MCF 10A (cell line): ENCODE results near the gene GAREM2. TPM values are rescaled to one million over a fixed set of nuclear protein-coding genes. Genes with fewer than 3 reads are reported as not detected.

Source experiments
- BruUV-seq: library from RNA; stranded (reverse); fragments of 400-500 nt; replicated peaks from 2 replicates; lab custom pipeline; 2021; lab: Mats Ljungman, UMichigan
- CTCF ChIA-PET: fragments of 300-600 bp; sonication (Branson Sonifier 250); formaldehyde crosslinking; extraction: SDS; loops from one replicate; lab custom pipeline; 2021; ENCODE audit warnings: antibody characterized with exemption, inconsistent platforms; lab: Yijun Ruan, JAX
- POLR2A ChIA-PET: fragments of 300-600, 350-650 bp; sonication (Branson Sonifier 250); formaldehyde crosslinking; extraction: SDS; loops from one replicate; lab custom pipeline; 2020; ENCODE audit warnings: antibody characterized with exemption, inconsistent platforms; lab: Yijun Ruan, JAX
- DNase-seq: peaks from one replicate; pipeline ENCODE4 v3.0.0-alpha.2; 2018; ENCODE audit not compliant: unreplicated experiment
- H3K27ac Mint-ChIP-seq: one replicate; pipeline ENCODE4 v1.8.0; 2022; ENCODE audit warnings: mild to moderate bottlenecking, low read depth, mixed read lengths; ENCODE audit not compliant: unreplicated experiment
- H3K27me3 Mint-ChIP-seq: one replicate; pipeline ENCODE4 v1.8.0; 2022; ENCODE audit warnings: mixed read lengths; ENCODE audit not compliant: insufficient read depth, unreplicated experiment
- H3K36me3 Mint-ChIP-seq: one replicate; pipeline ENCODE4 v1.8.0; 2022; ENCODE audit warnings: mild to moderate bottlenecking, moderate library complexity, mixed read lengths; ENCODE audit not compliant: insufficient read depth, unreplicated experiment
- H3K4me1 Mint-ChIP-seq: one replicate; pipeline ENCODE4 v1.8.0; 2022; ENCODE audit warnings: mixed read lengths; ENCODE audit not compliant: insufficient read depth, unreplicated experiment
- H3K4me3 Mint-ChIP-seq: one replicate; pipeline ENCODE4 v1.8.0; 2022; ENCODE audit warnings: mild to moderate bottlenecking, moderate library complexity, mixed read lengths; ENCODE audit not compliant: unreplicated experiment
- H3K9me3 Mint-ChIP-seq: one replicate; pipeline ENCODE4 v1.8.0; 2022; ENCODE audit warnings: mixed read lengths; ENCODE audit not compliant: unreplicated experiment
- CTCF ChIP-seq: fragments of 200-600 bp; IDR thresholded peaks from one replicate; pipeline ENCODE4 v1.8.0; 2022; ENCODE audit warnings: antibody characterized with exemption, mild to moderate bottlenecking; ENCODE audit not compliant: unreplicated experiment
- intact Hi-C: fragments of 100-400 bp; cut with micrococcal nuclease; formaldehyde crosslinking; loops from 2 replicates; pipeline ENCODE4 v1.14.1; 2022
- total RNA-seq: library from RNA; stranded (reverse); gene quantifications from 2 replicates; pipeline ENCODE4 v1.2.3, GENCODE V29; 2022

The GAREM2 gene
- total RNA-seq, 1 experiment from 2014 or later = 0.23 TPM

- no peaks in the 10 kb centered on the region for H3K4me1 Mint-ChIP-seq
- H3K27me3 Mint-ChIP-seq = no peaks in the 10 kb centered on the region
- no TSS peak for BruUV-seq
- H3K4me3 Mint-ChIP-seq = no peak overlapping the region
- no peaks in the 10 kb centered on the region for H3K9me3 Mint-ChIP-seq
- intact Hi-C loops = no loop called here
- no peak overlapping the region for H3K27ac Mint-ChIP-seq
- DNase-seq = no peak
- TF ChIP-seq CTCF = no peak
- ChIA-PET POLR2A (no interaction called here), CTCF (interaction anchor here (0.6 kb wide), 1 partner anchor 15 kb away, joined by 3 read pairs; no protein-coding TSS in a partner anchor)
- peaks cover 60% of the 10 kb centered on the region for H3K36me3 Mint-ChIP-seq
Observed at GRCh38 chr2:26130763-26131162, 42.1 kb upstream of the GAREM2 start.

- CTCF ChIA-PET = interaction anchor here (0.6 to 0.9 kb wide), 3 partner anchors 10 to 116 kb away, joined by 3 to 4 read pairs (median 3); no protein-coding TSS in a partner anchor
- Mint-ChIP-seq H3K36me3 (peaks cover 78% of the 10 kb centered on the region), H3K9me3 (no peaks in the 10 kb centered on the region), H3K4me1 (no peaks in the 10 kb centered on the region), H3K27ac (no peak overlapping the region), H3K4me3 (no peak overlapping the region), H3K27me3 (no peaks in the 10 kb centered on the region)
- no peak for DNase-seq
- intact Hi-C loops = no loop called here
- POLR2A ChIA-PET = interaction anchor here (1.4 to 1.6 kb wide), 3 partner anchors 11 to 145 kb away, joined by 3 to 5 read pairs (median 4); no protein-coding TSS in a partner anchor
- no peak for TF ChIP-seq CTCF
- BruUV-seq = no TSS peak
Observed at GRCh38 chr2:26136451-26136850, 36.4 kb upstream of the GAREM2 start.

- ChIA-PET POLR2A (interaction anchor here (0.5 to 2.4 kb wide), 4 partner anchors 10 to 150 kb away, joined by 3 to 10 read pairs (median 3); partner anchors contain the start of gene RAB10), CTCF (interaction anchor here (0.6 kb wide), 1 partner anchor 128 kb away, joined by 4 read pairs; no protein-coding TSS in a partner anchor)
- H3K9me3 Mint-ChIP-seq = no peaks in the 10 kb centered on the region
- BruUV-seq = no TSS peak
- no peak overlapping the region for H3K27ac Mint-ChIP-seq
- no peak for DNase-seq
- H3K36me3 Mint-ChIP-seq = peaks cover 60% of the 10 kb centered on the region
- no peaks in the 10 kb centered on the region for H3K27me3 Mint-ChIP-seq
- no peak overlapping the region for H3K4me3 Mint-ChIP-seq
- no peak for TF ChIP-seq CTCF
- H3K4me1 Mint-ChIP-seq = no peaks in the 10 kb centered on the region
- intact Hi-C loops = no loop called here
Observed at GRCh38 chr2:26139269-26140183, 33.4 kb upstream of the GAREM2 start.

GRCh38 chr2:26141145-26141769 is 31.6 kb upstream of the GAREM2 start:
- Mint-ChIP-seq H3K4me3 (no peak overlapping the region), H3K4me1 (peaks cover 6% of the 10 kb centered on the region), H3K9me3 (no peaks in the 10 kb centered on the region), H3K27me3 (no peaks in the 10 kb centered on the region), H3K36me3 (peaks cover 43% of the 10 kb centered on the region), H3K27ac (no peak overlapping the region)
- CTCF ChIA-PET = interaction anchor here (0.6 to 0.7 kb wide), 3 partner anchors 152 to 227 kb away, joined by 3 to 4 read pairs (median 3); no protein-coding TSS in a partner anchor
- BruUV-seq = no TSS peak
- no peak for TF ChIP-seq CTCF
- intact Hi-C loops = no loop called here
- DNase-seq = no peak
- POLR2A ChIA-PET = interaction anchor here (0.6 to 2.4 kb wide), 6 partner anchors 103 to 194 kb away, joined by 3 to 10 read pairs (median 4); partner anchors contain the start of gene RAB10
